Upper lobe of left lung (tissue), 6 donors: ENCODE results near the gene APOM. TPM values are rescaled to one million over a fixed set of nuclear protein-coding genes. Genes with fewer than 3 reads are reported as not detected.

Experiments
- ATAC-seq, 2 donors: fragments of 200-7000 bp; cut with Tn5 transposase; one replicate each; pipeline ENCODE4 v1.9.1; 2022; ENCODE audit warnings: mild to moderate bottlenecking in 2 of 2, moderate library complexity in 2 of 2; ENCODE audit not compliant: low FRiP score in 2 of 2
- DNase-seq, 2 donors: peaks; one replicate each; pipeline ENCODE4 v3.0.0-alpha.2; 2019 to 2020
- H3K27ac ChIP-seq, 4 donors: fragments of 200-600 bp; sonication (generic); one replicate each; pipeline ENCODE4 v1.5.1; 2016 to 2019
- H3K27me3 ChIP-seq, 4 donors: fragments of 200-600 bp; sonication (generic); one replicate each; pipeline ENCODE4 v1.5.1; 2017 to 2019
- H3K36me3 ChIP-seq, 4 donors: fragments of 200-600 bp; sonication (generic); one replicate each; pipeline ENCODE4 v1.5.1; 2016 to 2019
- H3K4me1 ChIP-seq, 4 donors: fragments of 200-600 bp; sonication (generic); one replicate each; pipeline ENCODE4 v1.5.1; 2018 to 2019
- H3K4me3 ChIP-seq, 4 donors: fragments of 200-600 bp; sonication (generic); one replicate each; pipeline ENCODE4 v1.5.1; 2017 to 2019; ENCODE audit warnings: mild to moderate bottlenecking in 2 of 4, moderate library complexity in 1 of 4
- H3K9me3 ChIP-seq, 4 donors: fragments of 200-600 bp; sonication (generic); one replicate each; pipeline ENCODE4 v1.5.1; 2018 to 2019
- CTCF ChIP-seq, 6 experiments: fragments of 450-650 bp in 4 of 6; fragments of 200-600 bp in 2 of 6; sonication (generic) in 2 of 6; IDR thresholded peaks; one replicate each; pipeline ENCODE4 v1.5.1; 2016 to 2019; ENCODE audit warnings: antibody characterized with exemption in 6 of 6
- EP300 ChIP-seq, 4 donors: sonication (generic); formaldehyde crosslinking; IDR thresholded peaks; one replicate each; pipeline ENCODE4 v1.5.1; 2017; ENCODE audit warnings: antibody characterized with exemption in 4 of 4, control low read depth in 2 of 4
- POLR2A ChIP-seq, 4 donors: fragments of 450-650 bp; IDR thresholded peaks; one replicate each; pipeline ENCODE4 v1.5.1; 2016 to 2017; ENCODE audit warnings: antibody characterized with exemption in 4 of 4, mild to moderate bottlenecking in 2 of 4
- POLR2AphosphoS5 ChIP-seq, 2 donors: sonication (generic); formaldehyde crosslinking; IDR thresholded peaks; one replicate each; pipeline ENCODE4 v1.5.1; 2017; ENCODE audit warnings: antibody characterized with exemption in 2 of 2
- WGBS, 2 donors: methylation state at CpG; one replicate each; pipeline ENCODE4 v1.1.5; 2017 to 2018; 5-methylcytosine and 5-hydroxymethylcytosine counted together
- total RNA-seq, 6 donors: library from RNA; depleted of rRNA in 4 of 6; stranded (reverse); fragments of >200 nt in 4 of 6; gene quantifications; one replicate each; pipeline versions ENCODE4 v1.1.0 to v1.2.1, GENCODE V29; 2016 to 2021
- donor health status: DM: no; HTN: no; CAD: no; lungs with moderate emphysema.
- donor health status: DM: no; HTN: yes; CAD: no; lungs with severe emphysema.

Gene APOM
- total RNA-seq, 6 donors from 2014 or later, result 0.89 to 4.3 (median 2.1) TPM

GRCh38 chr6:31701666-31702404 lies 46.1 kb downstream of the APOM start:
- H3K9me3 ChIP-seq, result no peaks in the 10 kb centered on the region
- peak overlapping the region; percentile 97 to 99 (median 98) for H3K27ac ChIP-seq
- no peak for ATAC-seq
- 27% methylated on average over 6 to 7 of the region's 7 CpGs for WGBS, 2 donors
- DNase-seq, result no peak
- H3K4me1 ChIP-seq, result peaks cover 21 to 35% (median 23%) of the 10 kb centered on the region in 4 donors
- H3K27me3 ChIP-seq, result no peaks in the 10 kb centered on the region
- H3K4me3 ChIP-seq, result peak overlapping the region in 3 of 4 donors; percentile 64 to 74 (median 72)
- TF ChIP-seq POLR2AphosphoS5 (IDR thresholded peaks at IDR 0.05) (no peak), POLR2A (IDR thresholded peaks at IDR 0.05) (no peak), CTCF (IDR thresholded peaks at IDR 0.05) (no peak), EP300 (IDR thresholded peaks at IDR 0.05) (no peak)
- peaks cover 0 to 33% (median 13%) of the 10 kb centered on the region in 4 donors for H3K36me3 ChIP-seq

- DNase-seq (no peak), ATAC-seq (peak; percentile 8 to 13)
- Histone ChIP-seq H3K27ac (peak overlapping the region; percentile 97 to 99 (median 98)), H3K36me3 (peaks cover 0 to 30% (median 12%) of the 10 kb centered on the region in 4 donors), H3K4me3 (peak overlapping the region; percentile 64 to 75 (median 73)), H3K9me3 (no peaks in the 10 kb centered on the region), H3K27me3 (no peaks in the 10 kb centered on the region), H3K4me1 (peaks cover 21 to 35% (median 23%) of the 10 kb centered on the region in 4 donors)
- TF ChIP-seq POLR2A (IDR thresholded peaks at IDR 0.05), result no peak
- TF ChIP-seq POLR2AphosphoS5 (IDR thresholded peaks at IDR 0.05), result no peak
- no peak for TF ChIP-seq CTCF (IDR thresholded peaks at IDR 0.05)
- no peak for TF ChIP-seq EP300 (IDR thresholded peaks at IDR 0.05)
- 1% methylated on average over 10 of the region's 10 CpGs for WGBS, 2 donors
Observed at GRCh38 chr6:31702405-31702818, 46.7 kb downstream of the APOM start.

DNA sequence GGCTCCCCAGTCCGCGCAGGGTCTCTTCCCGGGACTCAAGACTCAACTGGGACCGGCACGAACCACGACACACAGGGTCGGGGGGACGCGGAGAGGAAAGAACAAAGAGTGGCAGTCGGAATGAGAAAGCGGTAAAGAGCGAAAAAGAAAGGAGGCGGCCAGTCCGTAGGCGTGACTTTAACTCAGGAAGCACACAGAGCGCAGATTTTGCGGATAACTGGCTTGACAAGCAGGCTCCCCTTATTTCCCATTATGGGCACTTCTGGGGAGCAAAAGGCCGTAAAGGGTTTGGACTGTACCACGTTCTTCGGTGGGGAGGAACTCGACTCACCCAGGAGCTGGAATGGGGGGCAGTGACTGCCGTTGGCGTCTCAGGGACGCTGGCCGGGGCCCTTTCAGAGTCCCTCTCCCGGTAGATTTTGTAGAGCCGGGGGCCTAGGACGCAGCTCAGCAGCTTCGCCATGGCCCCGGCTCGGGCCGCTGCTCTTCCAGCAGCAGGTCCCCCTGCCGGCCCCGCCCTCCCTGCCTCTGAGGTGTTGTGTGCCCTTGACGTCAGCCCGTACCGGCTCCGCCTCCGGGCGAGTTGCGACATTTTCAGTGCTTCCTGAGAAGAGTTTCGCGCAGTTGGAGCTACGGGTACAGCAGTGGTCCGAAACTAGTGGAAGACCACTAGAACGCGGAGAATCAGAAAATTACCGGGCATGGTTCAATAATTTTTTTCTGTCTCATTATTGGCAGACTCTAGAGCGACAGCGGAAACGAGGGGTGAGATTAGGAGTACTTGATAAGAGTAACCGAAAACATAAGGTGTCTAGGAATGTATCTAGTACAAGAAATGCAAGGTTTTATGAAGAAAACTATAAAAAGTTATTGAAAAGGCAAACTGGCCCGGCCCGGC lies 47.4 kb downstream of the APOM start, which contains the start of gene ABHD16A:
Gene ABHD16A, minus strand, starts transcription at position 506 of the 898 bp plus-strand sequence. Its CDS starts 43 bp downstream, at position 463.
- no peaks in the 10 kb centered on the region for H3K27me3 ChIP-seq
- WGBS, 2 donors, result 1% methylated on average over 44 to 54 of the region's 54 CpGs
- peak within 1 kb of the TSS; percentile 64 to 75 (median 73) for H3K4me3 ChIP-seq
- peak; percentile 46 to 100 (median 92) for TF ChIP-seq POLR2A (IDR thresholded peaks at IDR 0.05)
- TF ChIP-seq CTCF (IDR thresholded peaks at IDR 0.05), result peak in 4 of 6 experiments; percentile 20 to 49 (median 44)
- TF ChIP-seq EP300 (IDR thresholded peaks at IDR 0.05), result peak in 2 of 4 donors; percentile 25 to 92
- peak; percentile 95 to 99 for TF ChIP-seq POLR2AphosphoS5 (IDR thresholded peaks at IDR 0.05)
- peaks cover 0 to 24% (median 10%) of the 10 kb centered on the region in 4 donors for H3K36me3 ChIP-seq
- H3K4me1 ChIP-seq, result peaks cover 21 to 32% (median 23%) of the 10 kb centered on the region in 4 donors
- DNase-seq, result peak; percentile 99 to 100
- no peaks in the 10 kb centered on the region for H3K9me3 ChIP-seq
- peak; percentile 97 to 98 for ATAC-seq
- peak within 1 kb of the TSS; percentile 97 to 99 (median 98) for H3K27ac ChIP-seq

- H3K27ac ChIP-seq, result no peak overlapping the region
- no peaks in the 10 kb centered on the region for H3K36me3 ChIP-seq
- WGBS, 2 donors, result 88 to 90% methylated on average over 5 to 6 of the region's 6 CpGs
- ATAC-seq (no peak), DNase-seq (no peak)
- TF ChIP-seq POLR2AphosphoS5 (IDR thresholded peaks at IDR 0.05) (no peak), CTCF (IDR thresholded peaks at IDR 0.05) (no peak), EP300 (IDR thresholded peaks at IDR 0.05) (no peak)
- H3K27me3 ChIP-seq, result no peaks in the 10 kb centered on the region
- H3K4me3 ChIP-seq, result no peak overlapping the region
- H3K4me1 ChIP-seq, result peaks cover 19 to 25% (median 22%) of the 10 kb centered on the region in 4 donors
- no peaks in the 10 kb centered on the region for H3K9me3 ChIP-seq
Observed at GRCh38 chr6:31705931-31706330, 50.2 kb downstream of the APOM start.
